Mammary epithelial cell (primary cell): ENCODE data around the gene TNXB.
"Not testable (repeated sequence)": the region's sequence is repeated elsewhere in the genome, so short reads cannot be mapped to it uniquely, and the experiment has no call there.

Source experiments
- CTCF ChIP-seq, 2 donors: IDR thresholded peaks in 1 of 2; conservative IDR thresholded peaks in 1 of 2; 2 replicates each; pipeline ENCODE4 v1.5.1; 2011 to 2012; ENCODE audit warnings: inconsistent platforms in 2 of 2, low read length in 2 of 2, mild to moderate bottlenecking in 2 of 2, control low read depth in 1 of 2, low read depth in 1 of 2; ENCODE audit not compliant: insufficient read depth in 1 of 2; ENCODE audit errors: extremely low read depth in 1 of 2
- EZH2 ChIP-seq: IDR thresholded peaks from 2 replicates; pipeline ENCODE4 v1.6.1; 2012; ENCODE audit warnings: low read length, inconsistent platforms, borderline replicate concordance

DNA sequence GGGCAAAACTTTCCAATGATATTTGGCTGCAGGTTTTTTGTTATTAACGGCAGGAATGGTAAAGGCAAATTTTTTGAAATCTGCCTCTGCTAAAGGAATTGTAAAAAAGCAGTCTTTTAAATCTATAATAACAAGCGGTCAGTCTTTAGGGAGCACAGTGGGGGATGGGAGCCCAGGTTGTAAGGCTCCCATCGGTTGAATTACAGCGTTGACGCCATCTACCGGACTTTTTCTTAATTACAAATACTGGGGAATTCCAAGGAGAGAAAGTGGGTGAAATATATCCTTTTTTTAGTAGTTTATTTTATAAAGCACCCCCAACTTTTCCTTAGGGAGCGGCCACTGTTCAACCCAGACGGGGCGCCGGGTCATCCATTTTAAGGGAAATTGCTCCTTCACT, 87.0 kb downstream of the TNXB start:
- not testable (repeated sequence) for TF ChIP-seq CTCF (conservative IDR thresholded peaks at IDR 0.05 in 1 of 2, IDR thresholded peaks at IDR 0.05 in 1 of 2; ENCODE audit: extremely low read depth in 1 of 2, insufficient read depth in 1 of 2, low read depth in 1 of 2, low read length in 2 of 2); EZH2
